GM21447 (cell line): ENCODE results near the gene ZC3H7A.

Source experiments
- ATAC-seq: cut with Tn5 transposase; IDR thresholded peaks from one replicate; pipeline ENCODE4 v1.9.1; 2021; ENCODE audit not compliant: unreplicated experiment

The ZC3H7A gene

GRCh38 chr16:11779074-11779473 is 18.0 kb downstream of the ZC3H7A start:
- no peak for ATAC-seq

GRCh38 chr16:11774065-11774626 is 22.9 kb downstream of the ZC3H7A start:
- ATAC-seq, result no peak

GRCh38 chr16:11768849-11769248 is 28.2 kb downstream of the ZC3H7A start:
- peak; percentile 69 for ATAC-seq

- no peak for ATAC-seq
Observed at GRCh38 chr16:11762431-11762830, 34.6 kb downstream of the ZC3H7A start.

- no peak for ATAC-seq
Observed at GRCh38 chr16:11759997-11760396, 37.1 kb downstream of the ZC3H7A start.

GRCh38 chr16:11759163-11759834 is 37.8 kb downstream of the ZC3H7A start:
- ATAC-seq, result no peak

- no peak for ATAC-seq
Observed at GRCh38 chr16:11757671-11758545, 39.1 kb downstream of the ZC3H7A start.

- ATAC-seq, result no peak
Observed at GRCh38 chr16:11756248-11756647, 40.8 kb downstream of the ZC3H7A start.

DNA sequence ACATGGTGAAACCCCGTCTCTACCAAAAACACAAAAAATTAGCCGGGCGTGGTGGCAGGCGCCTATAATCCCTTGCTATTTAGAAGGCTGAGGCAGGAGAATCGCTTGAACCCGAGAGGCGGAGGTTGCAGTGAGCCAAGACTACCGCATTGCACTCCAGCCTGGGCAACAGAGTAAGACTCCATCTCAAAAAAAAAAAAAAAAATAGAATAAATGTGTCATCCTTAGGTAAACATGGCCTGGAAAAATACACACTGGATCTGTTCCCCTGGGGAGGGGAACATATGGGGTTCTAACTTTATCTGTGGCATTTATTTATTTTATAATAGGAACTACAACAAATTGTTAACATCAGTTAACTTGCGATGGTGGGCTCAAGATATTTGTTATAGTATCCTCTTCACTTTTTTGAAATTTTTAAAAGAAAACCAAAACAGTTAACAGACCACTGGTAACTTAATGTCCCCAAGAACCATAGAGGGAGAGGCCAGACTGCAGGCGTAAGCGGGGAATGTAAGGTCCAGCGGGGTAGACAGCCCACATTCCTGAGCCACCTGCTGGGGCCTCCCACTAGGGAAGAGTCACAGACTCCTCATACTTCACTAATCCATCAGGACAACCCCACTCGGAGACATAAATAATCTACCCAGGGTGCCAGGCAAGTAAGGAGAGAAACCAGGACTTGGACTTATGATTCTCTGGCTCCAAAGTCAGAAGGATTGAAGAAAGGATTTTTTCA is 41.9 kb downstream of the ZC3H7A start:
- ATAC-seq, result no peak

DNA sequence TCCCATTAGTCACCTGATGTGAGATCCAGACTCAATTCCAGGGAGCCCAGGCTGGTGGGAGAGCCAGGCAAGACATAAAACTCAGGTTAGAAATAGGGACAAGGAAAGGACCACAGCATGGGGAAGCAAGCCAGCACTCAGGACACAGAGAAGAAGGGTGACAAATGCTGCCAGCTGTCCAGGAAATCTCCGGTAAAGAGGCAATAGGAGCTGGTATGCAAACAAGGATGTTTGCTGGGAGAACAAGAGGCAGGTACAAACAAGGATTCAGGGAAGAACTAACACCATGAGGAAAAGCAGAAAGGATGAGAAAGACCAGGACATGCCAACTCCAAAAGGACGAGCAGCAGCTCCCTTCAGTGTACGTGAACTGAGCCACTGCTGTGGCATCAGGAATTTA is 44.2 kb downstream of the ZC3H7A start:
- ATAC-seq, result no peak

DNA sequence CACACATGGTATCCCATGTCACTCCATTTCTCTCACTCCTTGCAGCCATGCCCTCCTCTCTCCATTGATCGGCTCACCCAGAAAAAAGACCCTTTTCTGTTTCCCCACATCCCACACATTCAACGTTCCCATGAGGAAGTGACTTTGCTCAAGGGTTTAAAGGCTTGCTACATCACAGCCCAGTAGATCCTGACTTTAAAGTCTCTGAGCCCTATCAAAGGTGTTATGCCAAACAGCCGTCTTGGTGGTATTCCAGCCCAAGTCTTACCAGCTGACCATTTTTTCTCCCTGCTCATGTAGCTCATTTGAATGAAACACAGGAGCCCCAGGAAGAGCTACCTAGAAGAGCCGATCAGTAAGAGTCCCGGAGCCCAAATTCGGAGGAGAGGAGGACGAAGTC is 47.0 kb downstream of the ZC3H7A start:
- no peak for ATAC-seq

GRCh38 chr16:11748404-11749254 is 48.4 kb downstream of the ZC3H7A start:
- no peak for ATAC-seq

- no peak for ATAC-seq
Observed at GRCh38 chr16:11747949-11748403, 49.1 kb downstream of the ZC3H7A start.

GRCh38 chr16:11744075-11744470 is 53.0 kb downstream of the ZC3H7A start:
- no peak for ATAC-seq

GRCh38 chr16:11743308-11744074 is 53.6 kb downstream of the ZC3H7A start:
- ATAC-seq, result no peak

DNA sequence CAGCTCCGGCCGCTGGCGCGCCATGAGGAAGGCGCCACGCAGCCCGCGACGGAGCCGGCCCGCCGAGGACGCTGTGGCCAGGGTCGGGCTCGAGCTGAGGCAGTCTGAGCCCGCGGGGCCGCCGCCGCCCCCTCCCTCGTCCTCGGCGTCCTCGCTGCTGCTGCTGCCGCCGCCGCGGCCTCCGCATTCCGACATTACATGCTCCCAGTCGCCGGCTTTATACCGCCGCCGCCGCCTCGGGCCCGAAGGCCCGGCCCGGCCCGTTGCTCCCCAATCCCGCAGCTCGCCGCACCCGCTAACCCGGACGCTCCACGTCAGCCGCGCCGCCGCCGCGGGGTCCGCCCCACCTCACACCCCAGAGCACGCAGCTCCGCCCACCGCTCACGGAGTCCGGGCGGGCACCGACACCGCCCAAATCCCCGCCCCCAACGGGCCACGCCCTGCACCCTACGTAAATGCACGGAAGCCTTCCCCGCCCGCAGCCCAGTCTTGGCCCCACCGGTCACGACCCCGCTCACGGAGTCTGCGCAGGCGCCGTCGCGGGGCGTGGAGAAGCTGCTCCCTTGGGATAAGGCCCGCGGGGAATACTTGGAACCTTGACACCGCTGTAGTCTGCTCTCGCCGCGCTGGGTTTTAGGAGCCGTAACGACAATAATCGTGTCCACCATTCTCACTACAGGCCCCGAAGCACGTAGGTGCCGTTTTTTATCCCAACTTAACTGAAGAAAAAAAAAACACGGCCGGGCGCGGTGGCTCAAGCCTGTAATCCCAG is 54.3 kb downstream of the ZC3H7A start, which contains the start of gene TXNDC11:
TSS of gene TXNDC11 (minus strand) at position 322 of the 772 bp plus-strand sequence. CDS start at position 195, 127 bp downstream.
- ATAC-seq, result peak; percentile 91

DNA sequence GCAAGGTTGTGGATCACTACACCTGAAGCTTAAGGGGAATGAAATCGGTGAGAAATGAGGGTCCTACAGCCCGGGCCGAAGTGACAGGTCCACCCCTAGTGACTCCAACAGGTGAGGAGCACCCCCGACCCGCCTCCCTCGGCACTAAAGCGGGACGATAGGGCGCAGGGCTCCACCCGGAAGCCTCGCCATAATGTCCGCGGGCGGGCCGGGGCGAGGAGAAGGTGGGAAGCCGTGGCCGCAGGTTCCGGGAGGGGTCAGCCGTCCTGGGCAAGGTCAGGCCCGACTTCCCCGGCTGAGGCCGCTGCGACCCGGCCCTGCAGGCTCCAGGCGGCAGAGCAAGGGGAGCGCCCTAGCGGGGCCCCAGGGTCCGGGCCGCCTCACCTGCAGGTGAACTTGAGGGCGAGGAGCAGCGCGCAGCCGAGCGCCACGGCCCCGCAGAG is 54.9 kb downstream of the ZC3H7A start:
- ATAC-seq, result peak; percentile 22

- ATAC-seq, result no peak
Observed at GRCh38 chr16:11740567-11740966, 56.5 kb downstream of the ZC3H7A start.
